Hematopoietic multipotent progenitor cell treated with erythropoietin and hydrocortisone succinate and interleukin-3 and kit ligand, for 8 days (in vitro differentiated cells): Measurements from ENCODE around the gene MCHR2.
"Not testable (repeated sequence)": the region's sequence is repeated elsewhere in the genome, so short reads cannot be mapped to it uniquely, and the experiment has no call there.

Experiments used
- DNase-seq: peaks from one replicate; pipeline ENCODE4 v3.0.0-alpha.2; 2015

MCHR2 gene

DNA sequence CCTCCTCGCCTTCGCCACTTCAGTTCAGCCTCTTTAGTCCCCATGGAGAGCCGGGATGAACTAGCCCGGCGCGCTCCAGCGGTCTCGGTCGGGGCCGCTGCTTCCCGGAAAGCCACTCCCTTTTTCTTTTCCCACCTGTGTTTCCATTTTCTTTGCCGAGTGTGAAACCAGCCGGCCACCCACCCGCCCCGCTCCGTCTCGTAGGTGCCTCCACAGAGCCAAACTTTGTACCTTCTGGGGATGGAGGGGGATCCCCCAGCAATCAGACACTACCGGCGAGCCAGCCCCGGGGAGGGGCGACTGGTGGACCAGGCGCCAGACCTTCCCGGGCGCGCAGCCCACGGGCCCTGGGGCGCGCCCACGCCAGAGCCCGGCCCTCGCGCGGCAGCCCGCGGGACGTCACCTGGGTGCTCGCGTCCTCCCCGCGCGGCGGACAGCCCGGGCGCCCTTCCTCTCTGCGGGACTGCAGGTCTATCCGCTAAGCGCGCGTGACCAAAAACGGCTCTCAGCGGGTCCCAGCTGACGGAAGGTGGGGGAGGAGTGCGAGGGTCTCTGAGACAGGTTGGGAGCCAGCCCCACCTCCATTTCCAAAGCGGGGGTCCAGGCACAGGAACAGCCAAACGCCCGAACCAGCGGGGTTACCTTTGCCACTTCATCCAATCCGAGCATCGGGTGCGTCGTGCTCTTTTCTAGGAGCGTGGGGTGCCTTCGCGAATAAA is at the start of gene MCHR2:
MCHR2 (minus strand) TSS at position 691 of the 719 bp plus-strand sequence. CDS start 38,076 bp downstream, outside the sequence.
- DNase-seq = no peak

GRCh38 chr6:100038546-100038945 is 44.5 kb upstream of the MCHR2 start:
- DNase-seq = not testable (repeated sequence)

DNA sequence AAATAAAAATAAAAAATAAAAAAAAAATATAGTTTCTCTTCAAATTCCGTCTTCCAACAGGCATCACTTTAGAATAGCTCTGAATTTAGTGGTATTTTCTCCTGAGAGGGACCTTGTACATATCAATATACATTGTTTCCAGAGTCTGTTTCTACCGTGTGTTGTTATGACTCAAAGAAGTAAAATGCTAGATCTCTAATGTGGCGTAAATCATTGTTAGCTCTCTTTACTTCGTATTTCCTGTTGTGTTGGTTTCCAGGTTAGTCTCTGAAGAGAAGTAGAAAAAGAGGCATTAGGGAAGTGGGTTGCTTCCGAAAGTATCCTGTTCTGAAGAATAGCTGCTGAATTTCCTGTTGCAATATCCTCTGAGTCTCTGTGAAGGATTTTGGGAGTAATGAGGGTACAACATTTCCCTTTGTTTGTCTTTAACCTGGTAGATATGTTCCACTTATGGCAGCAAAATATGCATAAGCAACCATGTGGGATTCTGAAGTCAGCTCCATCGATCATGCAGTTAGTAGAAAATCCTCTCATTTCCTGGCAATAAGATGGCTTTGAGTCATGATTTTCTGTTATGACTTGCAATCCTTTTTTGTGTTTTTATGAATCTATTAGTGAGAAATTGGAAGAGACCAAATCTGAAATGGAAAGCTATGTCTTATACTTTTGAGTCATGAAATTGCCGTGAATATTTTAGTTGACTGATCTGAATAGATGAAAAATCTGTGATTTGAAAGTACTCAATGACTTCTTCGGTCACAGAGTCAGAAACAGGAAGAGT is 42.0 kb upstream of the MCHR2 start:
- no peak for DNase-seq

- DNase-seq = no peak
Measured at GRCh38 chr6:100023798-100024197, 29.8 kb upstream of the MCHR2 start.

GRCh38 chr6:100022847-100023246 is 28.8 kb upstream of the MCHR2 start:
- no peak for DNase-seq

- no peak for DNase-seq
Measured at GRCh38 chr6:100008857-100009256, 14.8 kb upstream of the MCHR2 start.

- peak; percentile 54 for DNase-seq
Measured at GRCh38 chr6:100001915-100002388, 7.9 kb upstream of the MCHR2 start.

- DNase-seq = no peak
Measured at GRCh38 chr6:99997141-99997540, 3.1 kb upstream of the MCHR2 start.

DNA sequence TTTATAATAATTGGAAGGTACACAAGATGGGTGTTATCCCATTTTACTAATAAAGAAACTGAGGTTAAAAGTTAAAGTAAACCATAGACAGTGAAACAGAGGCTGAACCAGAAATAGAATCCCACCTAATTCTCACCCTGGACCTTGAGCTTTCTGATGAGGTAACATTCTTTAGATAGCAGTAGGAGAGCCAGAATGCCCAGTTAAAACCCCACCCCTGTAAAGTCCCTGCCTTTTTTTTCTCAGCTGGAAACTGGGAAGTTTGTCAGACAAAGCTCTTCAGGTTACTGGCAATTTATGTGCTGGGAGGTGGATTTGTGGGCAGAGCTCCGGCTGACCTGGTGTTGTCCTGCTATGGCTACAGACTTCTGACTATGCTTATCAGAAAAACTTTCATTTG is 1.9 kb upstream of the MCHR2 start:
- no peak for DNase-seq

DNA sequence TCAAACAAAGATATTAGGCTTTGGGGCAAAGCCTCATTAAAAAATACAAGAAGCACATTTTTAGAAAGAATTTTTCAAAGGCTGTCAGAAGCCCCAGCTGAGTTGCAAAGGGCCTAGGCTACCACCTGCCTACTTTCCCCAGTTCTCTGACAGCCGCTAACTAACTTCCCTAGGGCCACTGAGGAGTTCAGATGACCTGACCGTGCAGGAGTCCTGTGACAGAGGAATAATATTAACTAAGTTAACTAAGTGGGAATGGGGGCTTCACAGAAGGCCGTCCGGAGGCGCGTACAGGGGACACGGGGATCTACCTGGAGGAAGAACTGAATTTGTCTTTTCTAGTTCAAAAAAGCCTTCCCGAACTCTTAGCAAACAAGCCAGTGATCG is 884 bp downstream of the MCHR2 start:
- no peak for DNase-seq

GRCh38 chr6:99991955-99992354 is 2.1 kb downstream of the MCHR2 start:
- DNase-seq = no peak

GRCh38 chr6:99980741-99981140 is 13.3 kb downstream of the MCHR2 start:
- no peak for DNase-seq

DNA sequence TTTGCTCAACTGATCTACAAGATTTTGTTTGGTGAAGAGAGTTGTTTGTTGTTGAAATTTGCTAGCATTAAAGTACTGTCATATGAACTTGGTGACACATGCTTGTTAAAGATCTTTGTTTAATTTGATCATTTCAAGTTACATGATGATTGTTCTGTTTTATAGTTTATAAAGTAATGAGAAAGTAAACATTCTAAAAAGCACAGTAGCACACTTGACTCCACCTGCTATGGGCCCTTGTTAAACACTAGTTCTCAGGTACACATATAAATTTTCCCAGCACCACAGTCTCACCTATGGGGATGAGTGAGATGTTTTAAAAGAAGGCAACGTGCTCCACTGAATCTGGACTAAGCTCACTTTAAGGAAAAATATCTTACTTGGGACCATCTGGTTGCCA is 14.1 kb downstream of the MCHR2 start:
- no peak for DNase-seq

DNA sequence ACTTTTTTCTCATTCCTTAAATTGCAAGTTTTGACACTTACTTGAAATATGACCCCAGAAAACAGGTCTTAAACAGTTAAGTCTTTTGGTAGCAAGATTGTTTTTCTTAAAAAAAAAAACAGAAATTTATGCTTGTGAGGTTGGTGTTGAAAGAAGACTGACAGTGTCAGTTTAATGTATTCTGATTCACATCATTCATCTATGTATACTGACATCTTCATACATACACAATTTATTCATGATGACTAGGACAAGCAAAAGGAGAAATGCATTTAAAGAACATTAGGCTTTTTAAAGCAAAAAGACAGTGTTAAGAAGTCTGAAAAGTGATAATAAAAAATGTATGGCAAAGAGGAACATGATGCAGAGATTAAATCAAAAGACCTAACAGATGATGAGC is 27.0 kb downstream of the MCHR2 start:
- DNase-seq = no peak

DNA sequence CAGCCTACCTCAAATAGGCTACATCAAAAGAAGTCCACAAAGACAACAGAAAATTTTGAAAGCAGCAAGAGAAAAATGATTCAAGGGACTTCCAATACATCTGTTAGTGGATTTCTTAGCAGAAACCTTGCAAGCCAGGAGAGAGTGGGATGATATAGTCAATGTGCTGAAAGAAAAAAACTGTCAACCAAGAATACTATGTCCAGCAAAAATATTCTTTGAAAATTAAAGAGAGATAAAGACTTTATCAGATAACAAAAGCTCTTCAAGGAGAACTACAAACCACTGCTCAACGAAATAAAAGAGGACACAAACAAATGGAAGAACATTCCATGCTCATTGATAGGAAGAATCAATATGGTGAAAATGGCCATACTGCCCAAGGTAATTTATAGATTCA is 34.0 kb downstream of the MCHR2 start:
- no peak for DNase-seq

DNA sequence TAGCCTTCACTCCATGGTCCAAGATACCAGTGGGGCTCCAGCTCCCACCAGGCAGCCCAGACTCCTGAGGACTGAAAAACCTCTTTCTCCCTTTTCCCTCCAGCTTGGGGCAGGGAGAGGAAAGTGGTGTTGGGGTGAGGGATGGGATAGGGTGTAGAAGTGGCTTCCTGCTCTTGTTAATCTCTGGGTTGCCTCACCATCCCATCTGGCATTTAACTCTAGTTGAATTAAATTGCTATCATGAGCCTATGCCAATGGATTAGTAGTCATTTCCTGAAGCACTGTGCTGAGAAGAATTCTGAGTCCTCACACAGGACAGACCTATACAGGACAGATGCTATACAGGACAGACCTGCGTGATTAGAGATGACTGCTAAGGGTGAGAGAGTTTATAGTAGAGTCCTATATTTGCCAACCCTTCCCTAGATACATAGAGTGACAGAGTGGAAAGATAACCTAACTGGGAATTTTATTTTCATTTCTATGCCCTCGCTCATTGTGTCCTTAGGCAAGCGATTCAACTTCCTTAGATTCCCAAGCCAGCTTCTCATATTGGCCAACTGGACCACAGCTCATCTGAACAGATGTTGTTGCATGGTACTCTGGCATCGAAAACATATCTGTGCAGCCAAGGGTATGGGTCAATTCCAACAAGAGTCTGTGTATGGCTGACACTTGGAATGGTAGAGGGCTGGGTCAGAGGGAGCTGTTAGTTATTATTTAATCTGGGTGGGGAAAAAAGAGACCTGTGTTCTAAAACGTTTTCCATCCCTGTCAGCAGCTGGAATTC is 42.8 kb downstream of the MCHR2 start:
- DNase-seq = no peak

- no peak for DNase-seq
Measured at GRCh38 chr6:99946005-99946404, 48.0 kb downstream of the MCHR2 start.

DNA sequence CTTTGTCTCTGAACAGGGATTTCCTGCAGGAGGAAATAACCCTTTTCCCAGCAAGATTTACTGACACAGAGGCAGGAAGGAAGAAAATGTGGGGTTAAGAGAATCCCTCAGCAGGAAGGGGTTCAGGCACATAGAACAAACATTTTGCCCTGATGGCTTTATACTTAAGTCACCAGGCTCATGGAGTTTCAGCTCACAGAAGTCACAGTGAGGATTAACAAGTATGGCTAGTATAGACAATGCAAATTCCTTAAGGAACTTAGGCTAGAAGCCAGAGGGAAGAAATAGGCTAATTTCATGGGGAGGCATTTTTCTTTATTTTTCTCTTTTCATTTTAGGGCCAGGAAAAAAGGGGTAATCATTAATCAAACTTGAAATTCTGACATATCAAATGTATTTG is 50.2 kb downstream of the MCHR2 start:
- no peak for DNase-seq

GRCh38 chr6:99940582-99940981 is 53.4 kb downstream of the MCHR2 start:
- DNase-seq = no peak

- no peak for DNase-seq
Measured at GRCh38 chr6:99933129-99933528, 60.9 kb downstream of the MCHR2 start.

DNA sequence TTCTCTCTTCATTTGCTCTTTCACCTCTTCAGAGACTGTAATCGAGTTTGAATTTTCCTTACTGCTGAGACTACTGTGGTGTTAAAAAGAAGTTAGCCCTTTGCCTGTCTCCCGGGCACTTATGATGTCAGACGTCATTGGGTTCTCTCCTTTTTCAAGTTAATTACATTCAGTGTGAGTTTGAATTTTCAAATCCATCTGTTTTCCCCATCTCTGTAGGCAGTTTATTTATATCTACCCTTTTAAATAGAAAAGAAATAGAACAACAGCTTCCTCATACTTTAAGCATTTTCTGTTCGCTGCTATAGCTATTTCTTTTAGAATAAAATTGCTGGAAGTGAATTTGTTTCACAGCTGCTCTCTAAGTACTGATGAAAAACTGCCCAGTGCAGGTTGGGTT is 81.4 kb downstream of the MCHR2 start:
- no peak for DNase-seq

GRCh38 chr6:99905209-99906106 is 88.6 kb downstream of the MCHR2 start:
- DNase-seq = peak; percentile 57
